Lung (tissue), 12 donors: ENCODE data around the gene IQSEC1. TPM values are rescaled to one million over a fixed set of nuclear protein-coding genes. Genes with fewer than 3 reads are reported as not detected.

Experiments used
- ATAC-seq: fragments of 200-7000 bp; cut with Tn5 transposase; one replicate; pipeline ENCODE4 v1.9.1; 2020; ENCODE audit warnings: moderate number of reproducible peaks; ENCODE audit not compliant: insufficient read depth, low FRiP score
- DNase-seq, 3 donors: peaks; one replicate each; pipeline ENCODE4 v3.0.0-alpha.2; 2013 to 2017
- H3K27ac ChIP-seq, 2 donors: one replicate each; pipeline ENCODE4 v1.5.1; 2013; ENCODE audit warnings: mild to moderate bottlenecking in 2 of 2, moderate library complexity in 2 of 2, control low read depth in 1 of 2, inconsistent platforms in 1 of 2, low read depth in 1 of 2, low read length in 1 of 2
- H3K27me3 ChIP-seq, 3 donors: one replicate each; pipeline ENCODE4 v1.5.1; 2013; ENCODE audit warnings: low read length in 2 of 3; ENCODE audit not compliant: control insufficient read depth in 3 of 3, insufficient read depth in 3 of 3
- H3K36me3 ChIP-seq, 4 donors: one replicate each; pipeline ENCODE4 v1.5.1; 2013; ENCODE audit warnings: low read length in 4 of 4, mild to moderate bottlenecking in 1 of 4, moderate library complexity in 1 of 4; ENCODE audit not compliant: control insufficient read depth in 4 of 4, insufficient read depth in 4 of 4
- H3K4me1 ChIP-seq, 5 donors: one replicate each; pipeline ENCODE4 v1.5.1; 2013; ENCODE audit warnings: low read length in 5 of 5, mild to moderate bottlenecking in 2 of 5, moderate library complexity in 1 of 5; ENCODE audit not compliant: control insufficient read depth in 5 of 5, insufficient read depth in 5 of 5
- H3K4me3 ChIP-seq: one replicate; pipeline ENCODE4 v1.5.1; 2013; ENCODE audit warnings: mild to moderate bottlenecking, control low read depth, moderate library complexity
- H3K9ac ChIP-seq, 2 donors: one replicate each; pipeline ENCODE4 v1.5.1; 2013; ENCODE audit warnings: low read length in 2 of 2, control low read depth in 1 of 2; ENCODE audit not compliant: insufficient read depth in 1 of 2
- H3K9me3 ChIP-seq, 4 donors: one replicate each; pipeline ENCODE4 v1.5.1; 2013; ENCODE audit warnings: low read length in 3 of 4, mild to moderate bottlenecking in 1 of 4, moderate library complexity in 1 of 4; ENCODE audit not compliant: control insufficient read depth in 4 of 4, insufficient read depth in 3 of 4
- WGBS, 2 donors: extraction: QIAGEN DNeasy Blood & Tissue Kit; methylation state at CpG; one replicate each; pipeline ENCODE4 v1.1.7; 2013; 5-methylcytosine and 5-hydroxymethylcytosine counted together
- polyA plus RNA-seq, 2 donors: library from polyadenylated mRNA; stranded (reverse); fragments of 200-250 nt; gene quantifications; one replicate each; pipeline ENCODE4 v1.2.1, GENCODE V29; 2013
- total RNA-seq, 2 donors: library from RNA; depleted of rRNA in 1 of 2; stranded (reverse); fragments of >200 nt in 1 of 2; gene quantifications; one replicate each; pipeline ENCODE4 v1.2.1, GENCODE V29; 2014 to 2021
- TF ChIP-seq, protein P1 (sequence below): IDR thresholded peaks from 2 replicates; pipeline ENCODE4 v1.5.1; 2012; ENCODE audit warnings: mild to moderate bottlenecking; ENCODE audit errors: control extremely low read depth, extremely low read depth
- donor health status: control.
- donor health status: control.
- donor health status: Bipolar disorder and iron deficiency.
- donor health status: healthy.
- donor health status: DM: yes; HTN: yes; CAD: no.

IQSEC1 gene
- total and polyA plus RNA-seq, 4 donors = 13.9 to 69.1 (median 31.1) TPM

DNA sequence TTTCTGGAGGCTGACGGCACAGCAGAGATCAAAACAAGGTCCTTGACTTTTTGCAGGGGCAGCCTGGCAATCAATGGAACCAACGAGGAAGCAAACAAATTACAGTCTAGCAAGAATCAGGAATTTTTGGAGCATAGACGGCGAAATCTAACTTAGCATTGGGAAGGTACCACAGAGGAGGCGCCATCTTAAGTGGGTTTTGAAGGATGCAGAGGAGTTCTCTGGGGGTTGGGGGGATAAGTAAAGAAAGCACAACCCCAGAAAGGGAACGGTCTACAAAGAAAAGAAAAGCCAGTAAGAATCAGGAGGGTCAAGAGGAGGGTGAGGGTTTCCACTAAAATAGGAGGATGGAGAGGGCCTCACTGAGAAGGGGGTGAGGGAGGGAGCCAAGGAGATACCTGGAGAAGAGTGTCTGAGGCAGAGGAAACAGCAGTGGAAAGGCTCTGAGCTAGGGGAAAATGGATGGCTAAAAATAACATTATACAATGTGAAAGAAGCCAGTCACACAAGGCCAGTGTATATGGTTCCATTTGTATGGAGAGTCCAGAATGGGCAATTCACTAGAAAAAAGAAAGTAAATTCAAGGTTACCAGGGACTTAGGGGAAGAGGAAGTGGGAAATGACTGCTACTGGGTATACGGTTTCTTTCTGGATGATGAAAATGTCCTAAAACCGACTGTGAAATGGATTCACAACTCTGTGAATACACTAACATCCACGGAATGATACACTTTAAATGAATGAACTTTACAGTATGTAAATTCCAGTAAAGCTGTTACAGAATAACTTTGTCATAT, 25.2 kb upstream of the IQSEC1 start:
- 80 to 81% methylated on average over 9 of the region's 9 CpGs for WGBS, 2 donors
- Histone ChIP-seq H3K36me3 (no peaks in the 10 kb centered on the region), H3K9ac (no peak overlapping the region), H3K4me3 (no peak overlapping the region), H3K9me3 (peaks cover 0 to 3% (median 0%) of the 10 kb centered on the region in 4 donors), H3K4me1 (no peaks in the 10 kb centered on the region), H3K27ac (no peak overlapping the region), H3K27me3 (peaks cover 0 to 5% (median 0%) of the 10 kb centered on the region in 3 donors)
- ATAC-seq = no peak
- TF ChIP-seq, protein P1, sequence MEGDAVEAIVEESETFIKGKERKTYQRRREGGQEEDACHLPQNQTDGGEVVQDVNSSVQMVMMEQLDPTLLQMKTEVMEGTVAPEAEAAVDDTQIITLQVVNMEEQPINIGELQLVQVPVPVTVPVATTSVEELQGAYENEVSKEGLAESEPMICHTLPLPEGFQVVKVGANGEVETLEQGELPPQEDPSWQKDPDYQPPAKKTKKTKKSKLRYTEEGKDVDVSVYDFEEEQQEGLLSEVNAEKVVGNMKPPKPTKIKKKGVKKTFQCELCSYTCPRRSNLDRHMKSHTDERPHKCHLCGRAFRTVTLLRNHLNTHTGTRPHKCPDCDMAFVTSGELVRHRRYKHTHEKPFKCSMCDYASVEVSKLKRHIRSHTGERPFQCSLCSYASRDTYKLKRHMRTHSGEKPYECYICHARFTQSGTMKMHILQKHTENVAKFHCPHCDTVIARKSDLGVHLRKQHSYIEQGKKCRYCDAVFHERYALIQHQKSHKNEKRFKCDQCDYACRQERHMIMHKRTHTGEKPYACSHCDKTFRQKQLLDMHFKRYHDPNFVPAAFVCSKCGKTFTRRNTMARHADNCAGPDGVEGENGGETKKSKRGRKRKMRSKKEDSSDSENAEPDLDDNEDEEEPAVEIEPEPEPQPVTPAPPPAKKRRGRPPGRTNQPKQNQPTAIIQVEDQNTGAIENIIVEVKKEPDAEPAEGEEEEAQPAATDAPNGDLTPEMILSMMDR = no peak
- DNase-seq = no peak

DNA sequence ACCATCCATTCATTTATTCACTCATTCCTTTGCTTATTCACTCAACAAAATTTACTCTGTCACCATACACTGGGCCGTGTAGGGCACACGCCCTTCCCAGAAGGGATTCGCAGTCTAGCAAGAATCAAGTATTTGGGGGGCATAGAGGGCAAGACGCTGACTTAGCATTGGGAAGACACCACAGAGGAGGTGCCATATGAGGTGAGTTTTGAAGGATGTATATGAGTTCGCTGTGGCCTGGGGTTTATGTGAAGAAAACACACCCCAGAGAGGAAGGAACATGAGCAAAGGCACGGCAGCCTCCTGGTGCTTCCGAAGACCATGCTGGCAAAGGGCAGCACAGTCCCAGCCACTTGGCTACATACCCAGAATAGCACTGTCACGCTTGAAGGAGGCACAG, 23.1 kb upstream of the IQSEC1 start:
- H3K4me3 ChIP-seq = no peak overlapping the region
- TF ChIP-seq, protein P1 = no peak
- H3K4me1 ChIP-seq = no peaks in the 10 kb centered on the region
- no peaks in the 10 kb centered on the region for H3K36me3 ChIP-seq
- peaks cover 0 to 5% (median 0%) of the 10 kb centered on the region in 3 donors for H3K27me3 ChIP-seq
- H3K27ac ChIP-seq = no peak overlapping the region
- ATAC-seq = no peak
- peaks cover 0 to 3% (median 0%) of the 10 kb centered on the region in 4 donors for H3K9me3 ChIP-seq
- no peak for DNase-seq
- no peak overlapping the region for H3K9ac ChIP-seq
- 94 to 95% methylated on average over 8 of the region's 8 CpGs for WGBS, 2 donors

DNA sequence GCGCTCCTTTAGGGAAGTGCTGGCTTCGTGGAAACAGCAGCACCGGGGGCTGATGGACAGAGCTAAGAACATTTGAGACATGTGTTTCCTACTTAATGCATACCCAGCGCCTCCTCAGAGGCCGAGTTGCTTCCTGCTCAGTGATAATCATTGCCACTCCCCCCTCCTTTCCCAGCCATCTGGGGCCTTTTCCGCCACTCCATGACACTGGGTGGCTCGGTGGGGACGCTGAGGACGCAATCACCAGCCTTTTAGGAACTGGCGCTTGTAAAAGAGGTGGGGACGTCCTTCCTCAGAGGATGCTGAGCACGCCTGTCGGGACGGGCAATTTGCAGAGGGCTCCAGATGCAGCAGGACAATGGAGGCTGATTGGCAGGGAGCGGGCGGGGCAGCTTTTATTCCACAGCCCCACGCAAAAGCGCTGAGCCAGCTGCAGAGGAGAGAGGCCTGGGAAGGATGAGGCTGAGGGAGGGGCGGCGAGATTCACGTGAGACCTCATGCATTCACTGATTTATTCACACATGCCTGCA, 22.2 kb upstream of the IQSEC1 start:
- peaks cover 0 to 3% (median 0%) of the 10 kb centered on the region in 4 donors for H3K9me3 ChIP-seq
- no peak overlapping the region for H3K4me3 ChIP-seq
- TF ChIP-seq, protein P1 = no peak
- WGBS, 2 donors = 20 to 33% methylated on average over 21 of the region's 21 CpGs
- H3K4me1 ChIP-seq = no peaks in the 10 kb centered on the region
- H3K36me3 ChIP-seq = no peaks in the 10 kb centered on the region
- DNase-seq (peak in 2 of 3 donors; percentile 15 to 20), ATAC-seq (no peak)
- H3K9ac ChIP-seq = no peak overlapping the region
- H3K27ac ChIP-seq = no peak overlapping the region
- peaks cover 0 to 5% (median 0%) of the 10 kb centered on the region in 3 donors for H3K27me3 ChIP-seq
